Kidney (tissue), 14 donors: ENCODE data around the gene LRFN3. TPM values are rescaled to one million over a fixed set of nuclear protein-coding genes. Genes with fewer than 3 reads are reported as not detected.

Experiments
- DNase-seq, 5 donors: peaks; one replicate each; pipeline ENCODE4 v3.0.0-alpha.2; 2013 to 2020
- FAIRE-seq: peaks from 2 replicates; lab custom pipeline; 2012; peaks lifted over from hg19 to GRCh38; lab: Jason Lieb, UNC
- H3K27ac ChIP-seq, 2 donors: one replicate each; pipeline ENCODE4 v1.7.0; 2013; ENCODE audit warnings: low read depth in 2 of 2, low read length in 2 of 2, inconsistent platforms in 1 of 2
- H3K27me3 ChIP-seq: one replicate; pipeline ENCODE4 v1.7.1; 2013; ENCODE audit warnings: low read length, inconsistent platforms; ENCODE audit not compliant: control insufficient read depth, insufficient read depth
- H3K36me3 ChIP-seq, 3 donors: one replicate each; pipeline versions ENCODE4 v1.7.0 to v1.7.1; 2013; ENCODE audit warnings: low read length in 3 of 3, control low read depth in 1 of 3, inconsistent platforms in 1 of 3; ENCODE audit not compliant: insufficient read depth in 3 of 3, control insufficient read depth in 2 of 3
- H3K4me1 ChIP-seq, 3 donors: one replicate each; pipeline versions ENCODE4 v1.7.0 to v1.7.1; 2013; ENCODE audit warnings: low read length in 3 of 3, inconsistent platforms in 1 of 3, low read depth in 1 of 3; ENCODE audit not compliant: control insufficient read depth in 2 of 3, insufficient read depth in 2 of 3
- H3K4me3 ChIP-seq, 3 donors: one replicate each; pipeline versions ENCODE4 v1.7.0 to v1.8.1; 2013; ENCODE audit warnings: low read length in 3 of 3, control low read depth in 1 of 3, inconsistent platforms in 1 of 3
- H3K9ac ChIP-seq, 3 donors: one replicate each; pipeline versions ENCODE4 v1.7.0 to v1.7.1; 2013; ENCODE audit warnings: low read length in 3 of 3, control low read depth in 1 of 3, inconsistent platforms in 1 of 3
- H3K9me3 ChIP-seq, 3 donors: one replicate each; pipeline versions ENCODE4 v1.7.0 to v1.7.1; 2013; ENCODE audit warnings: low read length in 3 of 3, control low read depth in 1 of 3, inconsistent platforms in 1 of 3; ENCODE audit not compliant: control insufficient read depth in 2 of 3, insufficient read depth in 1 of 3
- intact Hi-C: fragments of 100-400 bp; cut with DNase I; formaldehyde crosslinking; loops from one replicate; pipeline ENCODE4 v1.11.1; 2022
- polyA plus RNA-seq: library from polyadenylated mRNA; stranded (reverse); fragments of 350-450 nt; fragmentation: Illumina TruSeq; extraction: RNeasy Lipid Tissue Mini Kit (QIAGEN cat#74804); gene quantifications from one replicate; pipeline ENCODE4 v1.2.3, GENCODE V29; 2014; ENCODE audit warnings: low read depth, low replicate concordance; ENCODE audit not compliant: insufficient read depth
- total RNA-seq: library from RNA; stranded (reverse); fragmentation: NEBNext Ultra II Directional; extraction: Animal tissue kit (Norgen Biotek cat#: 25700); gene quantifications from one replicate; pipeline ENCODE4 v1.2.1, GENCODE V29; 2021
- TF ChIP-seq, protein P1 (sequence below): IDR thresholded peaks from 3 replicates; pipeline ENCODE4 v1.5.1; 2012; ENCODE audit warnings: mild to moderate bottlenecking, moderate library complexity, borderline replicate concordance; ENCODE audit not compliant: insufficient read depth; ENCODE audit errors: extremely low read depth
- donor health status: control.
- donor health status: control.
- donor health status: control.
- donor health status: control.
- donor health status: control.
- donor health status: DM: yes; HTN: yes; CAD: no.
- donor health status: Normal renal cell carcinoma (clear cell type).

The LRFN3 gene
- total and polyA plus RNA-seq, 2 donors from 2014 or later, result 8.2 to 9.4 TPM

DNA sequence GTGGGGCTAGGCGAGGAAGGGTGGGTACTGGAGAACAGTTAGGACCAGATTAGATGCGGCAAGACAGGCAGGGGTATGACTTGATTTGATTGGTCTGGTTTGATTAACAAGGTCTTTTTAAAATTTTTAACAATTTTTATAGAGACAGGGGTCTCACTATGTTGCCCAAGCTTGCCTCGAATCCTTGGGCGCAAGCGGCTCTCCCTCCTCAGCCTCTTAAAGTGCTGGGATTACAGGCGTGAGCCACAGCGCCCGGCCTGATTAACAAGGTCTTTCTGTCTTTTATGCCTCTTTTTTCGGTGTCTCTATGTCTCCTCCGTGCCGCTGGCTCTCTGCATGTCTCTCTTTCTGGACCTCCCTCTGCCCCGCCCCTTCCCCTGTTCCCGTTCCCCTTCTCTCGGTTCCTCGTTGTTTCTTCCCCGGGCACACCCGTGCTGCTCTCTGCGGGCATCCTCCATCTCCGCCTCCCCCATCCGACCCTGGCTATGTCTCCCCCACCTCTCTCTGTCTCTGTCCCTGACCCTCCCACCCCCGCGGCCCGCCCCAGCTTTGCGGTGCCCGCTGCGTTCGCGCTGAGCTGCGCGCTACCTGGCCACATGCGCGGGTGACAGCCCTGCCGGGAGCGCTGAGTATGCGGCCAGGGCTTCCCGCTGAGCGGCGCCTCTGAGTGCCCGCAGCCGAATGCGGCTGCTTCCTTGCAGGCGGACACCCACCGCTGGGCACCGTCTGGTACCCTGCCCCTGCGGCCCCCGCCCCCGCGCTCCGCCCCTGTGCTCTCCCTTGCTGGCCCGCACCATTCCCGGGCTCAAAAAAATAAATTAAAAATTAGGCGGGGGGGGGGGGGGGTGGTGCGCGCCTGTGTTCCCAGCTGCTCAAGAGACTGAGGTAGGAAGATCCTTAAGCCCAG, 50.7 kb downstream of the LRFN3 start:
- H3K36me3 ChIP-seq, result no peaks in the 10 kb centered on the region
- TF ChIP-seq, protein P1, sequence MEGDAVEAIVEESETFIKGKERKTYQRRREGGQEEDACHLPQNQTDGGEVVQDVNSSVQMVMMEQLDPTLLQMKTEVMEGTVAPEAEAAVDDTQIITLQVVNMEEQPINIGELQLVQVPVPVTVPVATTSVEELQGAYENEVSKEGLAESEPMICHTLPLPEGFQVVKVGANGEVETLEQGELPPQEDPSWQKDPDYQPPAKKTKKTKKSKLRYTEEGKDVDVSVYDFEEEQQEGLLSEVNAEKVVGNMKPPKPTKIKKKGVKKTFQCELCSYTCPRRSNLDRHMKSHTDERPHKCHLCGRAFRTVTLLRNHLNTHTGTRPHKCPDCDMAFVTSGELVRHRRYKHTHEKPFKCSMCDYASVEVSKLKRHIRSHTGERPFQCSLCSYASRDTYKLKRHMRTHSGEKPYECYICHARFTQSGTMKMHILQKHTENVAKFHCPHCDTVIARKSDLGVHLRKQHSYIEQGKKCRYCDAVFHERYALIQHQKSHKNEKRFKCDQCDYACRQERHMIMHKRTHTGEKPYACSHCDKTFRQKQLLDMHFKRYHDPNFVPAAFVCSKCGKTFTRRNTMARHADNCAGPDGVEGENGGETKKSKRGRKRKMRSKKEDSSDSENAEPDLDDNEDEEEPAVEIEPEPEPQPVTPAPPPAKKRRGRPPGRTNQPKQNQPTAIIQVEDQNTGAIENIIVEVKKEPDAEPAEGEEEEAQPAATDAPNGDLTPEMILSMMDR, result no peak
- DNase-seq, result peak in 4 of 5 donors; percentile 24 to 58 (median 34)
- no peak overlapping the region for H3K27ac ChIP-seq
- H3K4me3 ChIP-seq, result no peak overlapping the region
- H3K9me3 ChIP-seq, result no peaks in the 10 kb centered on the region
- FAIRE-seq, result no peak
- no peak overlapping the region for H3K9ac ChIP-seq
- H3K27me3 ChIP-seq, result no peaks in the 10 kb centered on the region
- intact Hi-C loops, result no loop called here
- no peaks in the 10 kb centered on the region for H3K4me1 ChIP-seq

DNA sequence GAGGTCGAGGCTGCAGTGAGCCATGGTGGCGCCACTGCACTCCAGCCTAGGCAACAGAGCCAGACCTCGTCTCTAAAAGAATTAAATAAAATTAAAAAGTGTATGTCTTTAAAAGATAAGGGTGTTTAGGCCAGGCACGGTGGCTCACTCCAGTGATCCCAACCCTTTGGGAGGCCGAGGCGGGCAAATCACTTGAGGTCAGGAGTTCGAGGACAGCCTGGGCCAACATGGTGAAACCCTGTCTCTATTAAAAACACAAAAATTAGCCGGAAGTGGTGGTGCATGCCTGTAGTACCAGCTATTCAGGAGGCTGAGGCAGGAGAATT, 51.4 kb downstream of the LRFN3 start:
- Histone ChIP-seq H3K4me3 (no peak overlapping the region), H3K36me3 (no peaks in the 10 kb centered on the region), H3K27ac (no peak overlapping the region), H3K27me3 (no peaks in the 10 kb centered on the region), H3K9me3 (no peaks in the 10 kb centered on the region), H3K9ac (no peak overlapping the region), H3K4me1 (no peaks in the 10 kb centered on the region)
- DNase-seq (no peak), FAIRE-seq (no peak)
- intact Hi-C loops, result no loop called here
- TF ChIP-seq, protein P1, result no peak

DNA sequence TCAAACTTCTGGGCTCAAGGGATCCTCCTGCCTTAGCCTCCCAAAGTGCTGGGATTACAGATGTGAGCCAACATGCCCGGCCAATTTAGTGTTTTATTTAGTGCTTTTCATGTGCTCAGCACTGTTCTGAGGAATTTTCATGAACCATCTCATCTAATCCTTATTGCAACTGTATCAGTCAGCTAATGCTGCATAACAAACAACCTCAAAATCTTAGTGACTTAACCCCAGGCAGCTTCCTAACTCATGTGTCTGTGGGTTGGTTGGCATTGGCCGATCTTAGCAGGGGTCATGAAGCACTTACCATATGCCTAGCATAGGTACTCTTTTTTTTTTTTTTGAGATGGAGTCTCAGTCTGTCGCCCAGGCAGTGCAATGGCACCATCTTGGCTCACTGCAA, 52.6 kb downstream of the LRFN3 start:
- DNase-seq (no peak), FAIRE-seq (no peak)
- H3K9ac ChIP-seq, result no peak overlapping the region
- TF ChIP-seq, protein P1, result no peak
- no peak overlapping the region for H3K4me3 ChIP-seq
- H3K4me1 ChIP-seq, result no peaks in the 10 kb centered on the region
- H3K27me3 ChIP-seq, result no peaks in the 10 kb centered on the region
- H3K27ac ChIP-seq, result no peak overlapping the region
- intact Hi-C loops, result no loop called here
- H3K36me3 ChIP-seq, result no peaks in the 10 kb centered on the region
- H3K9me3 ChIP-seq, result no peaks in the 10 kb centered on the region
